WERI-Rb-1 (cell line): Measurements from ENCODE around the gene BGN.

Source experiments
- DNase-seq: peaks from one replicate; pipeline ENCODE4 v3.0.0-alpha.2; 2020
- H3K27ac ChIP-seq: fragments of 250-450 bp; sonication (Bioruptor Pico); 2 replicates; pipeline ENCODE4 v1.5.1; 2020; ENCODE audit warnings: mild to moderate bottlenecking, moderate library complexity
- H3K27me3 ChIP-seq: fragments of 250-450 bp; sonication (Bioruptor Pico); 2 replicates; pipeline ENCODE4 v1.5.1; 2021; ENCODE audit warnings: mild to moderate bottlenecking, low read depth, moderate library complexity; ENCODE audit not compliant: insufficient read depth, severe bottlenecking
- H3K36me3 ChIP-seq: fragments of 250-450 bp; sonication (Bioruptor Pico); 2 replicates; pipeline ENCODE4 v1.5.1; 2020; ENCODE audit warnings: mild to moderate bottlenecking, moderate library complexity
- H3K4me3 ChIP-seq: 2 replicates; pipeline ENCODE4 v1.5.1; 2011; ENCODE audit warnings: low read depth, mild to moderate bottlenecking, control low read depth, low read length
- H3K9me3 ChIP-seq: fragments of 250-450 bp; sonication (Bioruptor Pico); 2 replicates; pipeline ENCODE4 v1.5.1; 2021; ENCODE audit warnings: mild to moderate bottlenecking, moderate library complexity; ENCODE audit not compliant: severe bottlenecking
- TF ChIP-seq, protein P1 (sequence below): IDR thresholded peaks from 2 replicates; pipeline ENCODE4 v1.5.1; 2011; ENCODE audit warnings: low read depth, mild to moderate bottlenecking, control low read depth, inconsistent platforms, low read length

BGN gene

DNA sequence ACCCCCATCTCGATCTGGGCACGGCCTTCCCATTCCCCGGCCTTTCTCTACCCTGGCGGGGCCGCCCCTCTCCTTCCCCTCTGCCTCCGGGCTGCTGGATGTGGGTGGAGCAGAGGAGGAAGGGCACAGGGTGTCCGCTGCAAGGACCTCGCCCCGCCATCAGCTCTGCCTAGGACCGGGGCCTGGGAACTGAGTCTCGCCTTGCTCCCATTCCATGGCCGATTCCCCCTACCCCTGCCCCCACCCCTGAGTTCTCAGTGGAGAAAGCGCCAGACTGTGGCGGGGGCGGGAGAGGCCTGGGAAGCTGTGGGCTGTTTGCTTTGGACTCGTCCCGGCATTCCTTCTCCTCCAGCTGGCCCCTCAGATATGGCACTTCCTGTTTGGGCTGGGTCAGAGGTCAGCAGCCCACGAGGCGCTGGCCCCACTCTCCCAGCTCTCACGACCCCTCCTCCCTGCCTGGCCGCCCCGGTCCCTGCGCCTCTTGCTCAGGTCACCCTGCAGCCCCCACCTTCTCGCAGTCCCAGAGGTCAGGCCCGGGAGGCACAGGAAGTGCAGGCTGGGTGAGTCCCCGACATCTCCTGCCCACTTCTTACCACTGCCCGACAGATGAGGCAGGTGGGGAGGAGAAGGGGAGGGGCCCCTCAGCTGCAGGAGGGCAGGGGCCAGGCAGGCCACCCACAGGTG, 6.4 kb upstream of the BGN start:
- peak; percentile 56 for DNase-seq
- H3K27me3 ChIP-seq: peaks cover 19% of the 10 kb centered on the region
- peak overlapping the region; percentile 59 for H3K27ac ChIP-seq
- no peak overlapping the region for H3K4me3 ChIP-seq
- no peaks in the 10 kb centered on the region for H3K9me3 ChIP-seq
- TF ChIP-seq, protein P1, sequence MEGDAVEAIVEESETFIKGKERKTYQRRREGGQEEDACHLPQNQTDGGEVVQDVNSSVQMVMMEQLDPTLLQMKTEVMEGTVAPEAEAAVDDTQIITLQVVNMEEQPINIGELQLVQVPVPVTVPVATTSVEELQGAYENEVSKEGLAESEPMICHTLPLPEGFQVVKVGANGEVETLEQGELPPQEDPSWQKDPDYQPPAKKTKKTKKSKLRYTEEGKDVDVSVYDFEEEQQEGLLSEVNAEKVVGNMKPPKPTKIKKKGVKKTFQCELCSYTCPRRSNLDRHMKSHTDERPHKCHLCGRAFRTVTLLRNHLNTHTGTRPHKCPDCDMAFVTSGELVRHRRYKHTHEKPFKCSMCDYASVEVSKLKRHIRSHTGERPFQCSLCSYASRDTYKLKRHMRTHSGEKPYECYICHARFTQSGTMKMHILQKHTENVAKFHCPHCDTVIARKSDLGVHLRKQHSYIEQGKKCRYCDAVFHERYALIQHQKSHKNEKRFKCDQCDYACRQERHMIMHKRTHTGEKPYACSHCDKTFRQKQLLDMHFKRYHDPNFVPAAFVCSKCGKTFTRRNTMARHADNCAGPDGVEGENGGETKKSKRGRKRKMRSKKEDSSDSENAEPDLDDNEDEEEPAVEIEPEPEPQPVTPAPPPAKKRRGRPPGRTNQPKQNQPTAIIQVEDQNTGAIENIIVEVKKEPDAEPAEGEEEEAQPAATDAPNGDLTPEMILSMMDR: no peak
- no peaks in the 10 kb centered on the region for H3K36me3 ChIP-seq

DNA sequence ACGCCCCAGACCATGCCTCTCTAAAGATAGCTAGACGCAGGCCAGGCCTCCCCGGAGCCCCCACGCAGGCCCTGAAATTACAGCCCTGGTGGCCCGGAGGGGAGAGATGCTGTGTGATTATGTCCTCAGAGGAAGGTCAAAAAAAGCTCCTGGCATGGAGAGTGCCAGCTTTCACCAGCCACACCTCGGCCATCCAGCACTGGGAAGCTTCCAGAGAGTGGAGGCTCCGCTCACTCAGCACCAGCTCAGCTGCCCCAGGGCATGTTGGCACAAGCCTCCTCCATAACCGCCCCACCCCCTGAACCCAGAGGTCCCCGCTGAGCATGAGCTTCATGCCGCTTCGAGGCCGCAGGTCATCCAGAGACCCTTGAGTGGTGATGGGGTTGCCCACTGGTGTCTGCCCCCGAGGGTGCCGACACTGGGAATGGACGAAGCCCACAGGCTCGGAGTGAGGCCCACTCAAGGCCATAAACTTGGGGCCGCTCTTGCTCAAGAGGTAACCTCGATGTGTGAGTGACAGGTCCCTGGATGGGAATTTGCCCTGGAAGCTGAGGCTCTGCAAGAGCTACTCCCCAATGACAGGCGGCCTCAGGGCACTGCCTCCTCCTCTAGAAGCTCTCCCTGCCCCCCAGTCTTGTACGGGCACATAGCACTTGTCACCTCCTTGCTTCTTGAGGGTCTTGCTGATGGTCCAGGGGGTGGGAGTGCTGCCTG, 4.4 kb upstream of the BGN start:
- TF ChIP-seq, protein P1: no peak
- no peaks in the 10 kb centered on the region for H3K36me3 ChIP-seq
- no peak for DNase-seq
- H3K27ac ChIP-seq: peak overlapping the region; percentile 65; the same call in 1 of the 2 replicates
- no peak overlapping the region for H3K4me3 ChIP-seq
- H3K27me3 ChIP-seq: peaks cover 25% of the 10 kb centered on the region
- no peaks in the 10 kb centered on the region for H3K9me3 ChIP-seq

DNA sequence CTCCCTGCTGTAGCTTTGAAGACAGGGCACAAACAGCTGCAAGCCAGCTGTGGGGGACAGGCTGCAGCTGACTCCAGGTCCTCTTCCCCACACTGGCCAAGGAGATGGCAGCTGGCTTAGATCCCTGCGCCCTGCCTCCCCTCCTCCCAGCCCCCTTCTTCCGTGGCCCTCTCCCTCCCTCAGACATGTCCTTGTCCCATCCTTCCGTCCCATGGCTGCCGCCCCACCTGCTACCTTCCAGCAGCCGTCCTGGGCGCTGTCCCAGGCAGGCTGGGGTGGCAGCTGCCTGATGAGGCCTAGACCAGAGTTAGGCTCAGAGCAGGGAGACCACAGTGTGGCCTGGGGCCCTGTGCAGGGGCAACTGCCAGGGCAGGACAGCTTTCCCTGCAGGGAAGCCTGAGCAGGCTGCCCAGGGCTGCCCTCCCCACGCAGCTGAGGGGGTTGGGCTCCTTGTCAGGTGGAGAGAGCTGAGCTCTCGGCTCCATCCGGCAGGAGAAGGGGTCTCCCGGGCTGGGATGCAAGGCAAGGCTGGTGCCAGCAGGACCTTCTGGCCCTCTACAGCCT, 3.3 kb upstream of the BGN start:
- Histone ChIP-seq H3K36me3 (no peaks in the 10 kb centered on the region), H3K27me3 (peaks cover 33% of the 10 kb centered on the region), H3K4me3 (no peak overlapping the region), H3K27ac (peak overlapping the region; percentile 65), H3K9me3 (no peaks in the 10 kb centered on the region)
- TF ChIP-seq, protein P1: no peak
- peak; percentile 65 for DNase-seq

DNA sequence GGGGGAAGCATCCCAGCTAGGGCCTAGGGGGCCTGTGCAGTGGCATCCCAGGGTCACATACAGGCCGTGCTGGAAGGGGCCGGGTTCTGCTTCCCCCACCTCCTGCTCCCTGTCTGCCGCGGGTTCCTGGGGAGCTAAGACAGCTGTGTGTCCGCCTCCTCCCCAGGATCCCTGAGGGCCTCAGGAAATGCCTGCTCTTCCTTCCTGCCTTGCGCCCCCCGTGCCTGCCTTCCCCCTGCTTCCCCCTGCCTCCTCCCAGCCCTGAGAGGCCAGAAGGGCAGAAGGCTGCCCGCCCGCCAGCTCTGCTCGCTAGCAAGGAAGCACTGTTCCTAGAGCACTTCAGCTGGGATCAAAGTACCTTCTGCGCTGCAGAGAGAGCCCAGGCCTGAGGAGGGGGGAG, 2.9 kb upstream of the BGN start:
- Histone ChIP-seq H3K36me3 (no peaks in the 10 kb centered on the region), H3K27ac (peak overlapping the region; percentile 65), H3K4me3 (no peak overlapping the region), H3K27me3 (peaks cover 34% of the 10 kb centered on the region), H3K9me3 (no peaks in the 10 kb centered on the region)
- TF ChIP-seq, protein P1: no peak
- DNase-seq: no peak

DNA sequence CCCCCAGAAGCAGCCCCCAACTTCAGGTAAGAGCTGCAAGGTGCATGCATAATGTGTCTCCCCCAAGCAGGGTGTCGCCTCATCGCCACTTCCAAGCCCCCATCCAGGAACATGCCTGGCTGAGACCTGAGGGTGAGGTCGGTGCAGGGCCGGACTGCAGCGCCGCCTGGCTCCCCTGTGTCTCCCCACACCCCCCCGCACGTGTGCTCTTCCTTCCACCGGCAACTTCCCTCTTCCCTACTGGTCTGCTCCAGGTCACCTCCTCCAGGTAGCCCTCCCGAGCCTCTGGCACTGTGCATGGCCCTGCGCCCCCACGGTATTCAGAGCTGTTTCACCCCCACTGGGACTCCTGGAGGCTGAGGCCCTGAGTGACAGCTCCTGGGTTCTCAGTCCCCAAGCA, 2.2 kb upstream of the BGN start:
- no peaks in the 10 kb centered on the region for H3K36me3 ChIP-seq
- no peak for DNase-seq
- H3K27me3 ChIP-seq: peaks cover 30% of the 10 kb centered on the region
- H3K9me3 ChIP-seq: no peaks in the 10 kb centered on the region
- H3K4me3 ChIP-seq: no peak overlapping the region
- H3K27ac ChIP-seq: peak overlapping the region; percentile 65; the same call in 1 of the 2 replicates
- TF ChIP-seq, protein P1: no peak
